PFSK-1 (cell line): ENCODE measurements around the gene BLVRB.

Experiments used
- POLR2AphosphoS5 ChIP-seq: IDR thresholded peaks from 2 replicates; pipeline ENCODE4 v1.6.1; 2012; ENCODE audit warnings: low read depth, mild to moderate bottlenecking, control low read depth, low read length, moderate library complexity
- REST ChIP-seq, 2 experiments: IDR thresholded peaks; 2 replicates each; pipeline versions ENCODE4 v1.6.1 to v1.8.0; 2011 to 2012; ENCODE audit warnings: low read depth in 2 of 2, low read length in 2 of 2, control low read depth in 1 of 2, inconsistent platforms in 1 of 2, mild to moderate bottlenecking in 1 of 2, moderate library complexity in 1 of 2; ENCODE audit not compliant: insufficient read depth in 1 of 2
- SIN3A ChIP-seq: IDR thresholded peaks from 2 replicates; pipeline ENCODE4 v1.6.1; 2012; ENCODE audit warnings: mild to moderate bottlenecking, low read length, moderate library complexity, borderline replicate concordance; ENCODE audit not compliant: insufficient read depth
- TAF1 ChIP-seq: IDR thresholded peaks from 2 replicates; pipeline ENCODE4 v1.6.1; 2012; ENCODE audit warnings: low read length, control low read depth, borderline replicate concordance; ENCODE audit not compliant: insufficient read depth

DNA sequence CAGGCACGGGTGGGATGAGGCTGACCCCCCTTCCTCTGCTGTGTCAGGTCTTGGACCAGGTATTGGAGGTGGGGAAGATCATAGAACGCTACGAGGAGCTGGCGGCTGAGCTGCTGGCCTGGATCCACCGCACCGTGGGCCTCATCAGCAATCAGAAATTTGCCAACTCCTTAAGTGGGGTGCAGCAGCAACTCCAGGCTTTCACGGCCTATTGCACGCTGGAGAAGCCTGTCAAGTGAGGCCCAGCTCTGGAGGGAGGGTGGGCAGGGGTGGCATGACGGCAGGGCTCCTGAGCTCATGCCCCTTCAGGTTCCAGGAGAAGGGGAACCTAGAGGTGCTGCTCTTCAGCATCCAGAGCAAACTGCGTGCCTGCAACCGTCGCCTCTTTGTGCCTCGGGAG, 36.5 kb upstream of the BLVRB start:
- TF ChIP-seq POLR2AphosphoS5 = no peak
- TF ChIP-seq REST (IDR thresholded peaks at IDR 0.05; ENCODE audit: insufficient read depth in 1 of 2, low read depth in 2 of 2, low read length in 2 of 2) = no peak
- no peak for TF ChIP-seq SIN3A
- TF ChIP-seq TAF1 = no peak
